Breast epithelium (tissue), 3 donors: ENCODE measurements around the gene PRDM16.

Experiments used
- POLR2A ChIP-seq: fragments of 450-650 bp; IDR thresholded peaks from one replicate; pipeline ENCODE4 v1.6.1; 2016; ENCODE audit warnings: antibody characterized with exemption, mild to moderate bottlenecking, moderate library complexity
- POLR2AphosphoS5 ChIP-seq, 3 donors: sonication (generic); formaldehyde crosslinking; IDR thresholded peaks; one replicate each; pipeline ENCODE4 v1.6.1; 2017; ENCODE audit warnings: antibody characterized with exemption in 3 of 3
- TF ChIP-seq, protein P1 (sequence below), 3 donors: fragments of 450-650 bp; IDR thresholded peaks; one replicate each; pipeline ENCODE4 v1.5.1; 2016 to 2017; ENCODE audit warnings: antibody characterized with exemption in 3 of 3, mild to moderate bottlenecking in 3 of 3, moderate library complexity in 3 of 3

DNA sequence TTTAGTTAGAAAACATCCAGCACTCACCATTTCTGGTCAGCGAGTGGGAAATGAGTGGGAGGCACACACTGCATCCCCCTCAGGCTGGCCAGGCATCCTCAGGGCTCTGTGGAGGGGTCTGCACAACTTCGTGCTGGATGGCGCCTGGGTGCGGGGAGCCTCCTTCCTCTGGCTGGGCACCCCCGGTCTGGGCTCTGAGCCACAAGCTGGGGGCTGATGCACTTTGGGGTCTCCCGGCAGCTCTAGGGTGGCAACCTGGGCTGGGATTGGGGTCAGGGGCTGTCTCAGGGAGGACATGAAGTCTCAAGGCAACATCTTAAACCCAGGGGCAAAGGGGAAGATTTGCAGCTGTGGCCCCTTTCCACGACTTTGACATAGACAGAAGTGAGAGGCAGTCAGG, 23.5 kb downstream of the PRDM16 start:
- TF ChIP-seq, protein P1, sequence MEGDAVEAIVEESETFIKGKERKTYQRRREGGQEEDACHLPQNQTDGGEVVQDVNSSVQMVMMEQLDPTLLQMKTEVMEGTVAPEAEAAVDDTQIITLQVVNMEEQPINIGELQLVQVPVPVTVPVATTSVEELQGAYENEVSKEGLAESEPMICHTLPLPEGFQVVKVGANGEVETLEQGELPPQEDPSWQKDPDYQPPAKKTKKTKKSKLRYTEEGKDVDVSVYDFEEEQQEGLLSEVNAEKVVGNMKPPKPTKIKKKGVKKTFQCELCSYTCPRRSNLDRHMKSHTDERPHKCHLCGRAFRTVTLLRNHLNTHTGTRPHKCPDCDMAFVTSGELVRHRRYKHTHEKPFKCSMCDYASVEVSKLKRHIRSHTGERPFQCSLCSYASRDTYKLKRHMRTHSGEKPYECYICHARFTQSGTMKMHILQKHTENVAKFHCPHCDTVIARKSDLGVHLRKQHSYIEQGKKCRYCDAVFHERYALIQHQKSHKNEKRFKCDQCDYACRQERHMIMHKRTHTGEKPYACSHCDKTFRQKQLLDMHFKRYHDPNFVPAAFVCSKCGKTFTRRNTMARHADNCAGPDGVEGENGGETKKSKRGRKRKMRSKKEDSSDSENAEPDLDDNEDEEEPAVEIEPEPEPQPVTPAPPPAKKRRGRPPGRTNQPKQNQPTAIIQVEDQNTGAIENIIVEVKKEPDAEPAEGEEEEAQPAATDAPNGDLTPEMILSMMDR (IDR thresholded peaks at IDR 0.05) = no peak
- TF ChIP-seq POLR2A (no peak), POLR2AphosphoS5 (IDR thresholded peaks at IDR 0.05) (no peak)
